Measurements from ENCODE around the gene KRTAP6-1.

KRTAP6-1 gene

DNA sequence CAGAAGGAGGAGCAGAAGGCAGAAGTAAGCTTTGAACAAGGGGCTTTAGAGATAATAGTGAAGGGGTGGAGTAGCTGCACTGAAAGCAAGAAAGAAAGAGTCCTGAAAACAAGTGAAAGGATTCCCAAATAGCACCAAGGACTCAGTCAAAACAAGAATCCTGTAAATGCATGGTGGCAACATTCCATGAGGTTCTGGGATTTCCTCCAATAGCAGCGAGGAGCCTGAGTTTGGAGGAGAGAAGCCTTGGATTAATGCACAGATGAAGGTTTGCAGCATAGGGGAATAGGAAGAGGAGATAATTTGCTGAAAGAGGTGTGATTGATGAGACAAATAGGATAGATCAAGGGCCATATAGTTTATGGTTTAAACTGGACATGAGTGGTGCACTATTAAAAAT, 34.4 kb downstream of the KRTAP6-1 start:
- DNase-seq (ENCODE audit: extremely low read depth in 1 of 2, low read depth in 1 of 2), result no peak

DNA sequence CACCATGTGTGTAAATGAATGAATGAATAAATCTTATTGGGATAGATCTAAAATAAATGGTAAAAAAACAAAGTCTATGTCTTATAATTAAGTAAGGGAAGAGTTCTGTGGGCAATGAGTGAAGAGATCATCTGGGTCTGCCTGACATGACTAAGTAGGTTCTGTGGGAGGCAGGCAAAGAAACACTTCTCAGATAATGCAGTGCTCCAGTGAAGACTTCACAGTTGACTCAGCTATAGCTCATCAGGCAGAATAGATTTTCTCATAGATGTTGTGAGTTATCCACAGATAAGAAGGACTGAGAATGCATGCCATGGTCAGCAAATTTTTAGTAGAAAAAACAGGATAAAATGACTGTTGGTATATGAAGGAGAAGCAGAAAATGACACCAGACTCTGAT, 36.0 kb downstream of the KRTAP6-1 start:
- DNase-seq (ENCODE audit: extremely low read depth in 1 of 2, low read depth in 1 of 2), result no peak

DNA sequence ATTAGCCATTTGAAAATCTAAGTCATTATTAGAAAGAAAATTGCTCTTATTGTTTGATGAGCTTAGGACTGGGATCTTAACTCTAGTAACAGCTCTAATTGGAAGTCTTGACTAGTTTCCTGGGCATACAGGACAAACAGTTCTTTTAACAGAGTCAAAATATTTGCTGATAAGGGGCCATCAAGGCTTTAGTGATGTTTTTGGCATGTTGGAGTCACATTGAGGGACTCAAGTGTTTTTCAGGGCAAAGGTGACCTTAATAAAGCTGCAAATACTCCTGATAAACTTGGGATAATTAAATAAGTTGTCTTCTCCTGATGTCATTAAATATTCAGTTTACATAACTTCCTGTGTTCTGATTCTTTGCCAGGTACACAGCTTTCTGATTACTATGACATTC, 46.1 kb downstream of the KRTAP6-1 start:
- DNase-seq (ENCODE audit: extremely low read depth in 1 of 2, low read depth in 1 of 2), result no peak

DNA sequence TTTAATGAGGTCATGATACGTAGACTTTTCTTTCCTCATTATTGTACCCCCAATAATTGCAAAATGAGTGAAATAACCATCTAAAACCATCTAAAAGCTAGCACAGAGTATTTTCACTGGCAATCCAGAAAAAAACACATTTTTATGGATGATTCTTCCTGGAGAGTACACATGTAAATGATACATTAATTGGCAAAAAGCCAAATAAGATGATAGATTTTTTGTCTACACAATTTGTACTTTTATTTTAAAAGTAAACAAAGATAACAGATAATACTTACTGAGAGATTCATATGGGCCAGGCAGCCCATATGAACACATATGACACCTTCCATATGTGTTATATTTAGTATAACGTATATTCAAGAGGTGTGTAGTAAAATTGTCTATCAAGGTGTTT, 50.1 kb downstream of the KRTAP6-1 start:
- DNase-seq (ENCODE audit: extremely low read depth in 1 of 2, low read depth in 1 of 2), result no peak

Data from stimulated activated CD8-positive, alpha-beta memory T cell treated with anti-CD3 and anti-CD28 coated beads, Interleukin-7, amount 100 ng/mL, for 48 hours (primary cell).